Psoas muscle (tissue), 8 donors: ENCODE results near the gene POGZ. TPM values are rescaled to one million over a fixed set of nuclear protein-coding genes. Genes with fewer than 3 reads are reported as not detected.

Experiments used
- ATAC-seq, 4 donors: fragments of 200-7000 bp; cut with Tn5 transposase; one replicate each; pipeline ENCODE4 v1.9.1; 2020; ENCODE audit warnings: moderate library complexity in 3 of 4, mild to moderate bottlenecking in 2 of 4
- DNase-seq, 2 donors: peaks; one replicate each; pipeline ENCODE4 v3.0.0-alpha.2; 2020
- H3K27ac ChIP-seq: fragments of 200-600 bp; one replicate; pipeline ENCODE4 v1.8.0; 2022
- H3K27me3 ChIP-seq, 3 donors: fragments of 200-600 bp in 1 of 3; one replicate each; pipeline versions ENCODE4 v1.6.1 to v1.8.0; 2013 to 2022; ENCODE audit warnings: low read length in 2 of 3, mild to moderate bottlenecking in 2 of 3, moderate library complexity in 1 of 3; ENCODE audit not compliant: insufficient read depth in 3 of 3
- H3K36me3 ChIP-seq, 2 donors: fragments of 200-600 bp in 1 of 2; one replicate each; pipeline versions ENCODE4 v1.6.1 to v1.8.0; 2013 to 2022; ENCODE audit warnings: low read depth in 1 of 2, mild to moderate bottlenecking in 1 of 2, moderate library complexity in 1 of 2; ENCODE audit not compliant: insufficient read depth in 1 of 2
- H3K4me1 ChIP-seq: fragments of 200-600 bp; one replicate; pipeline ENCODE4 v1.8.0; 2022
- H3K4me3 ChIP-seq: fragments of 200-600 bp; one replicate; pipeline ENCODE4 v1.8.0; 2022; ENCODE audit warnings: mild to moderate bottlenecking
- H3K9me3 ChIP-seq: fragments of 200-600 bp; one replicate; pipeline ENCODE4 v1.8.0; 2022
- CTCF ChIP-seq: fragments of 200-600 bp; IDR thresholded peaks from one replicate; pipeline ENCODE4 v1.8.0; 2022; ENCODE audit warnings: antibody characterized with exemption
- WGBS, 3 donors: extraction: QIAGEN DNeasy Blood & Tissue Kit; methylation state at CpG; one replicate each; pipeline versions ENCODE4 v1.1.6 to v1.1.7; 2013; 5-methylcytosine and 5-hydroxymethylcytosine counted together
- intact Hi-C, 2 donors: fragments of 100-400 bp; cut with DNase I; formaldehyde crosslinking; loops; one replicate each; pipeline versions ENCODE4 v1.11.0 to v1.14.2; 2022
- polyA plus RNA-seq, 3 donors: library from polyadenylated mRNA; stranded (reverse); fragments of 200-250 nt; gene quantifications; one replicate each; pipeline ENCODE4 v1.2.3, GENCODE V29; 2013
- total RNA-seq, 4 donors: library from RNA; stranded (reverse); fragmentation: NEBNext Ultra II Directional in 2 of 4; extraction: Animal tissue kit (Norgen Biotek cat#: 25700) in 2 of 4; gene quantifications; one replicate each; pipeline versions ENCODE4 v1.2.1 to v1.2.4, GENCODE V29; 2021 to 2023
- donor health status: healthy with polysubstance abuse.
- donor health status: DM: no; HTN: no; CAD: no; lungs with moderate emphysema.
- donor health status: Bipolar disorder and iron deficiency.
- donor health status: healthy.
- donor health status: DM: yes; HTN: yes; CAD: no.
- donor health status: DM: no; HTN: no; CAD: no.
- donor health status: DM: no; HTN: no; CAD: no.
- donor health status: DM: yes; HTN: yes; CAD: no.

Gene POGZ
- total and polyA plus RNA-seq, 7 donors, result 6.7 to 45.1 (median 26.5) TPM

GRCh38 chr1:151492120-151492519 is 32.8 kb upstream of the POGZ start:
- intact Hi-C loops, result no loop called here
- Histone ChIP-seq H3K4me3 (no peak overlapping the region), H3K27me3 (no peaks in the 10 kb centered on the region), H3K36me3 (no peaks in the 10 kb centered on the region), H3K27ac (no peak overlapping the region), H3K4me1 (no peaks in the 10 kb centered on the region), H3K9me3 (no peaks in the 10 kb centered on the region)
- ATAC-seq (no peak), DNase-seq (no peak)
- TF ChIP-seq CTCF, result no peak
- WGBS, 3 donors, result 65 to 83% (median 74%) methylated on average over 1 of the region's 1 CpG

GRCh38 chr1:151491641-151492040 is 32.3 kb upstream of the POGZ start:
- Histone ChIP-seq H3K4me3 (no peak overlapping the region), H3K9me3 (no peaks in the 10 kb centered on the region), H3K27me3 (no peaks in the 10 kb centered on the region), H3K36me3 (no peaks in the 10 kb centered on the region), H3K27ac (no peak overlapping the region), H3K4me1 (no peaks in the 10 kb centered on the region)
- intact Hi-C loops, result no loop called here
- TF ChIP-seq CTCF, result no peak
- WGBS, 3 donors, result 73 to 82% (median 74%) methylated on average over 5 of the region's 5 CpGs
- DNase-seq (no peak), ATAC-seq (no peak)

GRCh38 chr1:151486557-151486956 is 27.3 kb upstream of the POGZ start:
- no peak overlapping the region for H3K27ac ChIP-seq
- intact Hi-C loops, result no loop called here
- 64 to 75% (median 74%) methylated on average over 1 of the region's 1 CpG for WGBS, 3 donors
- no peaks in the 10 kb centered on the region for H3K27me3 ChIP-seq
- ATAC-seq, result no peak
- no peaks in the 10 kb centered on the region for H3K4me1 ChIP-seq
- DNase-seq, result no peak
- no peak overlapping the region for H3K4me3 ChIP-seq
- TF ChIP-seq CTCF, result no peak
- H3K36me3 ChIP-seq, result no peaks in the 10 kb centered on the region
- no peaks in the 10 kb centered on the region for H3K9me3 ChIP-seq

- no peaks in the 10 kb centered on the region for H3K4me1 ChIP-seq
- intact Hi-C loops, result no loop called here
- H3K9me3 ChIP-seq, result no peaks in the 10 kb centered on the region
- WGBS, 3 donors, result 66 to 76% (median 70%) methylated on average over 5 of the region's 5 CpGs
- TF ChIP-seq CTCF, result no peak
- H3K4me3 ChIP-seq, result no peak overlapping the region
- no peak for ATAC-seq
- no peak for DNase-seq
- H3K27ac ChIP-seq, result no peak overlapping the region
- no peaks in the 10 kb centered on the region for H3K36me3 ChIP-seq
- H3K27me3 ChIP-seq, result no peaks in the 10 kb centered on the region
Measured at GRCh38 chr1:151485685-151486255, 26.5 kb upstream of the POGZ start.

- intact Hi-C loops, result no loop called here
- WGBS, 3 donors, result 96 to 100% (median 100%) methylated on average over 1 of the region's 1 CpG
- no peak for TF ChIP-seq CTCF
Measured at GRCh38 chr1:151482017-151482416, 22.7 kb upstream of the POGZ start.

More at GRCh38 chr1:151482017-151482416, 22.7 kb upstream of the POGZ start:
- Histone ChIP-seq H3K36me3 (no peaks in the 10 kb centered on the region), H3K4me1 (no peaks in the 10 kb centered on the region), H3K4me3 (no peak overlapping the region), H3K27ac (no peak overlapping the region), H3K27me3 (no peaks in the 10 kb centered on the region), H3K9me3 (no peaks in the 10 kb centered on the region)
- no peak for ATAC-seq
- no peak for DNase-seq
